GM23338 (cell line): ENCODE results near the gene TSPAN13. TPM values are rescaled to one million over a fixed set of nuclear protein-coding genes. Genes with fewer than 3 reads are reported as not detected.

Source experiments
- ATAC-seq: fragments of 200-7000 bp; cut with Tn5 transposase; 3 replicates; pipeline ENCODE4 v1.9.1; 2020
- DNase-seq: peaks from one replicate; pipeline ENCODE4 v3.0.0-alpha.2; 2015; ENCODE audit warnings: low spot score
- H2AFZ ChIP-seq: fragments of 200-600 bp; sonication (generic); 2 replicates; pipeline ENCODE4 v1.8.0; 2016; ENCODE audit warnings: antibody characterized with exemption, mild to moderate bottlenecking, moderate library complexity
- H3F3A ChIP-seq: fragments of 200-600 bp; sonication (generic); replicated peaks from 2 replicates; pipeline ENCODE4 v1.8.0; 2017; ENCODE audit warnings: antibody characterized with exemption, mixed run types, low read depth
- H3K27ac ChIP-seq: fragments of 200-600 bp; sonication (generic); 2 replicates; pipeline ENCODE4 v1.6.1; 2016; ENCODE audit warnings: low read depth
- H3K27me3 ChIP-seq: fragments of 200-600 bp; sonication (generic); 2 replicates; pipeline ENCODE4 v1.8.0; 2016; ENCODE audit warnings: mild to moderate bottlenecking, mixed run types, moderate library complexity; ENCODE audit not compliant: insufficient read depth
- H3K36me3 ChIP-seq: fragments of 200-600 bp; sonication (generic); 2 replicates; pipeline ENCODE4 v1.8.0; 2016; ENCODE audit warnings: mild to moderate bottlenecking; ENCODE audit not compliant: insufficient read depth
- H3K4me1 ChIP-seq: fragments of 200-600 bp; sonication (generic); 2 replicates; pipeline ENCODE4 v1.8.0; 2016; ENCODE audit warnings: mild to moderate bottlenecking, moderate library complexity; ENCODE audit not compliant: insufficient read depth
- H3K4me2 ChIP-seq: fragments of 200-600 bp; sonication (generic); 2 replicates; pipeline ENCODE4 v1.7.1; 2017; ENCODE audit warnings: mixed run types
- H3K4me3 ChIP-seq: fragments of 200-600 bp; sonication (generic); 2 replicates; pipeline ENCODE4 v1.6.1; 2016; ENCODE audit warnings: mixed run types
- H3K79me2 ChIP-seq: fragments of 200-600 bp; sonication (generic); replicated peaks from 2 replicates; pipeline ENCODE4 v1.8.0; 2017; ENCODE audit warnings: mild to moderate bottlenecking; ENCODE audit not compliant: insufficient read depth
- H3K9me2 ChIP-seq: fragments of 200-600 bp; sonication (generic); 2 replicates; pipeline ENCODE4 v1.8.0; 2017; ENCODE audit not compliant: insufficient read depth
- H4K20me1 ChIP-seq: fragments of 200-600 bp; sonication (generic); replicated peaks from 2 replicates; pipeline ENCODE4 v1.8.0; 2017; ENCODE audit warnings: mild to moderate bottlenecking; ENCODE audit not compliant: insufficient read depth
- H3K27ac Mint-ChIP-seq: 2 replicates; pipeline ENCODE4 v1.8.0; 2020; ENCODE audit warnings: inconsistent platforms, mild to moderate bottlenecking, moderate library complexity, mixed read lengths
- H3K27me3 Mint-ChIP-seq: 3 replicates; pipeline ENCODE4 v1.8.0; 2022; ENCODE audit warnings: low read depth, mild to moderate bottlenecking, moderate library complexity, mixed read lengths, inconsistent platforms; ENCODE audit not compliant: insufficient read depth, poor library complexity
- H3K36me3 Mint-ChIP-seq: 3 replicates; pipeline ENCODE4 v1.8.0; 2021; ENCODE audit warnings: low read depth, mild to moderate bottlenecking, inconsistent platforms, moderate library complexity, mixed read lengths
- H3K4me1 Mint-ChIP-seq: 3 replicates; pipeline ENCODE4 v1.8.0; 2020; ENCODE audit warnings: mild to moderate bottlenecking, inconsistent platforms, mixed read lengths
- H3K4me3 Mint-ChIP-seq: 3 replicates; pipeline ENCODE4 v1.8.0; 2021; ENCODE audit warnings: moderate library complexity, mild to moderate bottlenecking, inconsistent platforms, mixed read lengths
- H3K9me3 Mint-ChIP-seq: 3 replicates; pipeline ENCODE4 v1.8.0; 2020; ENCODE audit warnings: moderate library complexity, mild to moderate bottlenecking, inconsistent platforms, mixed read lengths
- CREB1 ChIP-seq: fragments of 250-450 bp; sonication (Bioruptor Pico); IDR thresholded peaks from 2 replicates; pipeline ENCODE4 v1.5.0; 2020; ENCODE audit warnings: low read depth, mild to moderate bottlenecking, moderate library complexity
- EZH2phosphoT487 ChIP-seq: fragments of 200-600 bp; sonication (generic); IDR thresholded peaks from one replicate; pipeline ENCODE4 v1.8.1; 2018; ENCODE audit warnings: antibody characterized with exemption; ENCODE audit not compliant: unreplicated experiment
- POLR2AphosphoS5 ChIP-seq: IDR thresholded peaks from 2 replicates; pipeline ENCODE4 v1.6.1; 2016; ENCODE audit warnings: antibody characterized with exemption, low read depth
- REST ChIP-seq: IDR thresholded peaks from one replicate; pipeline ENCODE4 v1.6.1; 2018; ENCODE audit warnings: antibody characterized with exemption; ENCODE audit not compliant: unreplicated experiment
- ZNF114 ChIP-seq: fragments of 250-450 bp; sonication (Bioruptor Pico); IDR thresholded peaks from 2 replicates; pipeline ENCODE4 v1.5.0; 2020; ENCODE audit warnings: mild to moderate bottlenecking, moderate library complexity
- ZNF331 ChIP-seq: fragments of 250-450 bp; sonication (Bioruptor Pico); IDR thresholded peaks from 2 replicates; pipeline ENCODE4 v1.5.0; 2020; ENCODE audit warnings: low read depth, mild to moderate bottlenecking, moderate library complexity
- polyA plus RNA-seq: library from polyadenylated mRNA; unstranded; fragments of >200 nt; fragmentation: Nextera tagmentation; extraction: Ambion mirVana; gene quantifications from 2 replicates; pipeline ENCODE4 v1.2.1, GENCODE V29; 2016
- total RNA-seq: library from RNA; depleted of rRNA; stranded (reverse); fragments of >200 nt; shearing (Covaris generic); gene quantifications from 2 replicates; pipeline ENCODE4 v1.2.3, GENCODE V29; 2014

Gene TSPAN13
- total and polyA plus RNA-seq, 2 experiments from 2014 or later, result 27.6 to 40.9 TPM

- no peak for TF ChIP-seq REST
These were observed 8.9 kb upstream of the TSPAN13 start (continued) for GRCh38 chr7:16744518-16745250.

- Histone ChIP-seq H3K27me3 (no peaks in the 10 kb centered on the region), H3K36me3 (no peaks in the 10 kb centered on the region), H3K27ac (no peak overlapping the region), H4K20me1 (no peaks in the 10 kb centered on the region), H3K4me3 (no peak overlapping the region), H3K79me2 (no peaks in the 10 kb centered on the region), H3K4me1 (peaks cover 9% of the 10 kb centered on the region), H3F3A (no peaks in the 10 kb centered on the region), H3K4me2 (no peak overlapping the region), H3K9me2 (0 out of 2 replicates have a peak, but pooled peaks cover 7% of the 10 kb centered on the region), H2AFZ (no peak overlapping the region)
- no peak overlapping the region for H3K4me3 Mint-ChIP-seq
- TF ChIP-seq EZH2phosphoT487 (no peak), ZNF331 (CRISPR knock-in tag) (no peak), ZNF114 (CRISPR knock-in tag) (no peak), REST (no peak), POLR2AphosphoS5 (no peak)
- H3K36me3 Mint-ChIP-seq, result no peaks in the 10 kb centered on the region
- no peaks in the 10 kb centered on the region for H3K27me3 Mint-ChIP-seq
- peaks cover 17% of the 10 kb centered on the region for H3K4me1 Mint-ChIP-seq
- no peaks in the 10 kb centered on the region for H3K9me3 Mint-ChIP-seq
- DNase-seq (no peak), ATAC-seq (peak; percentile 87)
- no peak overlapping the region for H3K27ac Mint-ChIP-seq
These were observed 7.9 kb upstream of the TSPAN13 start for GRCh38 chr7:16745645-16746044.

GRCh38 chr7:16747102-16747501, 6.5 kb upstream of the TSPAN13 start:
- H3K9me2 ChIP-seq, result no peaks in the 10 kb centered on the region
- H3K4me3 Mint-ChIP-seq, result no peak overlapping the region
- peaks cover 16% of the 10 kb centered on the region for H3K4me1 Mint-ChIP-seq
- no peaks in the 10 kb centered on the region for H4K20me1 ChIP-seq
- DNase-seq, result no peak
- no peaks in the 10 kb centered on the region for H3K79me2 ChIP-seq
- H3K27me3 Mint-ChIP-seq, result no peaks in the 10 kb centered on the region
- ATAC-seq, result no peak
- H3K4me2 ChIP-seq, result no peak overlapping the region
- no peak overlapping the region for H3K4me3 ChIP-seq
- no peaks in the 10 kb centered on the region for H3K36me3 Mint-ChIP-seq
- H3K9me3 Mint-ChIP-seq, result no peaks in the 10 kb centered on the region
- H2AFZ ChIP-seq, result no peak overlapping the region
- H3K36me3 ChIP-seq, result no peaks in the 10 kb centered on the region
- H3K27ac Mint-ChIP-seq, result no peak overlapping the region
- no peaks in the 10 kb centered on the region for H3K27me3 ChIP-seq
- H3F3A ChIP-seq, result no peaks in the 10 kb centered on the region
- peaks cover 9% of the 10 kb centered on the region for H3K4me1 ChIP-seq
- H3K27ac ChIP-seq, result no peak overlapping the region
- TF ChIP-seq CREB1 (CRISPR knock-in tag) (no peak), ZNF331 (CRISPR knock-in tag) (no peak), POLR2AphosphoS5 (no peak)
